GM19395 (cell line): Measurements from ENCODE around the gene C2orf49.

Experiments
- ATAC-seq: cut with Tn5 transposase; IDR thresholded peaks from one replicate; pipeline ENCODE4 v1.9.1; 2021; ENCODE audit warnings: mild to moderate bottlenecking, moderate library complexity; ENCODE audit not compliant: unreplicated experiment

C2orf49 gene

GRCh38 chr2:105398336-105399206 lies 61.2 kb downstream of the C2orf49 start, which contains the start of gene FHL2:
TSS of gene FHL2 (minus strand) at chr2:105399051. CDS start at chr2:105386516, 12,535 bp downstream.
- ATAC-seq, result peak; percentile 97
